T-helper 1 cell treated with Interleukin-12 subunit alpha and Interleukin-12 subunit beta and Interleukin-4 antibody, amounts not matched to agents 30 μg/mL and 1 μg/mL, for 36 hours (primary cell): ENCODE results near the gene IFNAR2.
"Not testable (repeated sequence)": the region's sequence is repeated elsewhere in the genome, so short reads cannot be mapped to it uniquely, and the experiment has no call there.

Experiments used
- H3K27ac Mint-ChIP-seq: one replicate; pipeline ENCODE4 v1.8.0; 2021; ENCODE audit warnings: mild to moderate bottlenecking, mixed read lengths
- H3K27me3 Mint-ChIP-seq: one replicate; pipeline ENCODE4 v1.8.0; 2021; ENCODE audit warnings: low read depth, mixed read lengths
- H3K36me3 Mint-ChIP-seq: one replicate; pipeline ENCODE4 v1.8.0; 2021; ENCODE audit warnings: low read depth, mixed read lengths
- H3K4me1 Mint-ChIP-seq: one replicate; pipeline ENCODE4 v1.8.0; 2021; ENCODE audit warnings: low read depth, mixed read lengths
- H3K4me3 Mint-ChIP-seq: one replicate; pipeline ENCODE4 v1.8.0; 2021; ENCODE audit warnings: mild to moderate bottlenecking, moderate library complexity, mixed read lengths
- H3K9me3 Mint-ChIP-seq: one replicate; pipeline ENCODE4 v1.8.0; 2021; ENCODE audit warnings: mixed read lengths

The IFNAR2 gene

GRCh38 chr21:33206771-33207281 lies 22.9 kb upstream of the IFNAR2 start:
- Mint-ChIP-seq H3K36me3 (peaks cover 10% of the 10 kb centered on the region), H3K4me3 (peak overlapping the region; percentile 3), H3K27ac (peak overlapping the region; percentile 72), H3K4me1 (peaks cover 30% of the 10 kb centered on the region), H3K27me3 (no peaks in the 10 kb centered on the region), H3K9me3 (peaks cover 19% of the 10 kb centered on the region)

GRCh38 chr21:33207449-33208149 lies 22.1 kb upstream of the IFNAR2 start:
- H3K36me3 Mint-ChIP-seq = peaks cover 14% of the 10 kb centered on the region
- no peak overlapping the region for H3K27ac Mint-ChIP-seq
- H3K4me3 Mint-ChIP-seq = no peak overlapping the region
- peaks cover 19% of the 10 kb centered on the region for H3K9me3 Mint-ChIP-seq
- peaks cover 37% of the 10 kb centered on the region for H3K4me1 Mint-ChIP-seq
- H3K27me3 Mint-ChIP-seq = no peaks in the 10 kb centered on the region

GRCh38 chr21:33208534-33208933 lies 21.2 kb upstream of the IFNAR2 start:
- Mint-ChIP-seq H3K27ac (no peak overlapping the region), H3K36me3 (peaks cover 17% of the 10 kb centered on the region), H3K4me3 (no peak overlapping the region), H3K27me3 (no peaks in the 10 kb centered on the region), H3K4me1 (peaks cover 41% of the 10 kb centered on the region), H3K9me3 (peaks cover 19% of the 10 kb centered on the region)

GRCh38 chr21:33211305-33211704 lies 18.4 kb upstream of the IFNAR2 start:
- Mint-ChIP-seq H3K4me1 (peaks cover 52% of the 10 kb centered on the region), H3K36me3 (peaks cover 23% of the 10 kb centered on the region), H3K27me3 (no peaks in the 10 kb centered on the region), H3K9me3 (peaks cover 22% of the 10 kb centered on the region), H3K4me3 (no peak overlapping the region), H3K27ac (no peak overlapping the region)

- H3K4me3 Mint-ChIP-seq = peak overlapping the region; percentile 20
- H3K36me3 Mint-ChIP-seq = peaks cover 27% of the 10 kb centered on the region
- peaks cover 22% of the 10 kb centered on the region for H3K9me3 Mint-ChIP-seq
- H3K27me3 Mint-ChIP-seq = no peaks in the 10 kb centered on the region
- H3K4me1 Mint-ChIP-seq = peaks cover 56% of the 10 kb centered on the region
- H3K27ac Mint-ChIP-seq = no peak overlapping the region
Observed at GRCh38 chr21:33211732-33212131, 18.0 kb upstream of the IFNAR2 start.

- peaks cover 55% of the 10 kb centered on the region for H3K4me1 Mint-ChIP-seq
- no peaks in the 10 kb centered on the region for H3K27me3 Mint-ChIP-seq
- H3K9me3 Mint-ChIP-seq = peaks cover 17% of the 10 kb centered on the region
- H3K4me3 Mint-ChIP-seq = peak overlapping the region; percentile 76
- peak overlapping the region; percentile 79 for H3K27ac Mint-ChIP-seq
- peaks cover 28% of the 10 kb centered on the region for H3K36me3 Mint-ChIP-seq
Observed at GRCh38 chr21:33212159-33212851, 17.4 kb upstream of the IFNAR2 start.

GRCh38 chr21:33214056-33214455 lies 15.7 kb upstream of the IFNAR2 start:
- Mint-ChIP-seq H3K27ac (peak overlapping the region; percentile 22), H3K4me3 (no peak overlapping the region), H3K4me1 (peaks cover 60% of the 10 kb centered on the region), H3K27me3 (no peaks in the 10 kb centered on the region), H3K36me3 (peaks cover 24% of the 10 kb centered on the region), H3K9me3 (peaks cover 7% of the 10 kb centered on the region)

GRCh38 chr21:33217138-33217520 lies 12.6 kb upstream of the IFNAR2 start:
- no peak overlapping the region for H3K4me3 Mint-ChIP-seq
- no peak overlapping the region for H3K27ac Mint-ChIP-seq
- H3K4me1 Mint-ChIP-seq = peaks cover 58% of the 10 kb centered on the region
- H3K27me3 Mint-ChIP-seq = no peaks in the 10 kb centered on the region
- peaks cover 26% of the 10 kb centered on the region for H3K36me3 Mint-ChIP-seq
- peaks cover 21% of the 10 kb centered on the region for H3K9me3 Mint-ChIP-seq

- Mint-ChIP-seq H3K27ac (no peak overlapping the region), H3K9me3 (peaks cover 18% of the 10 kb centered on the region), H3K4me1 (peaks cover 39% of the 10 kb centered on the region)
Observed at GRCh38 chr21:33219300-33219699, 10.4 kb upstream of the IFNAR2 start.

GRCh38 chr21:33219954-33220353 lies 9.8 kb upstream of the IFNAR2 start:
- Mint-ChIP-seq H3K4me1 (peaks cover 36% of the 10 kb centered on the region), H3K9me3 (peaks cover 18% of the 10 kb centered on the region), H3K4me3 (no peak overlapping the region), H3K27ac (no peak overlapping the region), H3K36me3 (peaks cover 15% of the 10 kb centered on the region), H3K27me3 (peaks cover 8% of the 10 kb centered on the region)

More at GRCh38 chr21:33219300-33219699, 10.4 kb upstream of the IFNAR2 start:
- Mint-ChIP-seq H3K4me3 (no peak overlapping the region), H3K36me3 (peaks cover 18% of the 10 kb centered on the region), H3K27me3 (peaks cover 6% of the 10 kb centered on the region)

- not testable (repeated sequence) for H3K36me3 Mint-ChIP-seq, H3K4me3 Mint-ChIP-seq, H3K27ac Mint-ChIP-seq
- H3K27me3 Mint-ChIP-seq = peaks cover 11% of the 10 kb centered on the region
- H3K4me1 Mint-ChIP-seq = peaks cover 19% of the 10 kb centered on the region
- peaks cover 14% of the 10 kb centered on the region for H3K9me3 Mint-ChIP-seq
Observed at GRCh38 chr21:33225376-33225775, 4.4 kb upstream of the IFNAR2 start.

- Mint-ChIP-seq H3K27ac (no peak overlapping the region), H3K27me3 (peaks cover 11% of the 10 kb centered on the region), H3K36me3 (peaks cover 15% of the 10 kb centered on the region), H3K9me3 (no peaks in the 10 kb centered on the region), H3K4me3 (no peak overlapping the region), H3K4me1 (peaks cover 33% of the 10 kb centered on the region)
Observed at GRCh38 chr21:33228455-33228854, 1.3 kb upstream of the IFNAR2 start.

GRCh38 chr21:33229099-33229783 lies 497 bp upstream of the IFNAR2 start:
- peaks cover 6% of the 10 kb centered on the region for H3K27me3 Mint-ChIP-seq
- H3K27ac Mint-ChIP-seq = peak overlapping the region; percentile 62
- peak overlapping the region; percentile 74 for H3K4me3 Mint-ChIP-seq
- peaks cover 37% of the 10 kb centered on the region for H3K4me1 Mint-ChIP-seq
- H3K9me3 Mint-ChIP-seq = no peaks in the 10 kb centered on the region
- H3K36me3 Mint-ChIP-seq = peaks cover 19% of the 10 kb centered on the region

- Mint-ChIP-seq H3K4me1 (peaks cover 43% of the 10 kb centered on the region), H3K4me3 (peak overlapping the region; percentile 94), H3K36me3 (peaks cover 25% of the 10 kb centered on the region), H3K27me3 (peaks cover 3% of the 10 kb centered on the region), H3K27ac (peak overlapping the region; percentile 85), H3K9me3 (no peaks in the 10 kb centered on the region)
Observed at GRCh38 chr21:33230545-33231324, 997 bp downstream of the IFNAR2 start.
